RKO (cell line): Measurements from ENCODE around the gene TYW1.
"Not testable (repeated sequence)": the region's sequence is repeated elsewhere in the genome, so short reads cannot be mapped to it uniquely, and the experiment has no call there.

Source experiments
- DNase-seq: peaks from one replicate; pipeline ENCODE4 v3.0.0-alpha.2; 2016; ENCODE audit warnings: low spot score

Gene TYW1

DNA sequence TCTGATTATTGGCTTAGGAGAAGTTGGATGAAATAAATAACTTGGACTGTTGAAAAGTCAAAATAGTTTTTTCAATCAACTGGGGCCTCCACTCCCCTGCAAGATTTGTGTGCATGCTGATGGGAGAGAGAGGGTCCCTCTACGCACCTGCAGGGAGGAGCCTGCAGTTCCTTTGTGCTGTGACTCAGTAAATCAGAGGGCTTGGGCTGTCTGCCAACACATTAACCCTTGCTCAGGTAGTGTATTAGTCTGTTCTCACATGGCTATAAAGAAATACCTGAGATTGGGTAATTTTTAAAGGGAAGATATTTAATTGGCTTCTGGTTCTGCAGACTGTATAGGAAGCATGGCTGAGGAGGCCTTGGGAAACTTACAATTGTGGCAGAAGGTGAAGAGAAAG lies 261.1 kb downstream of the TYW1 start:
- DNase-seq, result not testable (repeated sequence)

DNA sequence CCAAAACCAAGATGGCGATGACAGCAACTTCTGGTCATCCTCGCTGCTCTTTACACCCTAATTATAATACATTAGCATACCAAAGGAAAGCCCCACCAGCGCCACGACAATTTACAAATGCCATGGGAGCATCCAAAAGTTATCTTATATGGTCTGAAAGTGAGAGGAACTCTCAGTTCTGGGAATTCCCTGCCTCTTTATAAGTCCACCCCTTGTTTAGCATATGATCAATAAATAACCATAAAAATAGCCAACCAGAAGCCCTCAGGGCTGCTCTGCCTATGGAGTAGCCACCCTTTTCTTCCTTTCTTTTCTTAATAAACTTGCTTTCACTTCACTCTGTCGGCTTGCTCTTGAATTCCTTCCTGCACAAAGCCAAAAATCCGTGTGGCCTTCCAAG lies 262.7 kb downstream of the TYW1 start:
- not testable (repeated sequence) for DNase-seq

DNA sequence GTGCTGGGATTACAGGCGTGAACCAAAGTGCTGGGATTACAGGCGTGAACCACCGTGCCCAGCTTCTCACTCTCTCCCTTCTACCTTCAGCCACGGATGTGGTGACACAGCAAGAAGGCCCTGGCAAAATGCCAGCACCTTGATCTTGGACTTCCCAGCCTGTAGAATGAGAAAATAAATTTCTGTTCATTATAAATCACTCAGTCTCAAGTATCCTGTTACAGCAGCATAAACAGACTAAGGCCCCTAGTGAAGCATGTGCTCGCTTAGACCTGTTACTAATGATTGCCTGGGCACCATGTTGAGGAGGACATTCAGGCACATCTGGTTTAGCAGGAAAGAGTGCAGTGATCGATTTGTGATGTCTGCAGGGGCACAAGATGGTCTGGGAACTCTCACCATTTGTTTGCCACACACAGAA lies 263.5 kb downstream of the TYW1 start:
- DNase-seq, result not testable (repeated sequence)

- DNase-seq, result not testable (repeated sequence)
These were observed 267.4 kb downstream of the TYW1 start for GRCh38 chr7:67264000-67264399.

GRCh38 chr7:67266070-67266469 lies 269.4 kb downstream of the TYW1 start:
- DNase-seq, result not testable (repeated sequence)

DNA sequence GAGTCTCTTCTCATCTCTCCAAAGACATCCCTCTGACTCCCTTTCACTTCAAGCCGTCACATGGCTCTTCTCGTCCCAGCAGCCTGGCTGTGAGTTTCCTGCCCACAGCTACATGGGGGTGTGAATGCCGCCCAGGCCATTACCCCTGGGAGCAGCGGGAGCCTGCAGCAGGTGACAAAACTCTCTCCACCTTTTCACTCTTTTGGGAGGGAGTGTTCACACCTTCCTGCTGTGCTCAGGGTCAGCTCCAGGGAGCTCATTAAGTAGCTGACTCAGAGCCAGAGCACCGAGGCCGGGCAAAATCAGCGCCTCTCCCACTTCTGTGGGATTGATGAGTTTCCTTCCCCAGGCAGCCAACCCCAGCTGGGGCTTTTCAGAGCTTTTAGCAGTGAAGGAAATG lies 271.3 kb downstream of the TYW1 start:
- no peak for DNase-seq

DNA sequence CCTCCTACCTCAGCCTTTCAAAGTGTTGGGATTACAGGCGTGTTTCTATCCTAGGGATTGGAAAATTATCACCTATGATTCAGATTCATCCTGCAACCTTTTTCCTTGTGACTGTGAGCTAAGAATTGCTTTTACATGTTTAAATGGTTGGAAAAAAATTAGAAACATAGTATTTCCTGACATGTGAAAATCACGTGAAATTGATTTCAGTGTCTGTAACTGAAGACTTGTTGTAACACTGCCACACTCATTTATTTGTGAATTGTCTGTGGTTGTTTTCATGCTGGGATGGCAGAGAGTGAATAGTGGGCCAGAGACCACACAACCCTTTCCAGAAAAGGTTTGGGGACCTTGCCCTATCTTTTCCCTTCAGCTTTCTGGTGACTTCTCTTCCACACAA lies 273.3 kb downstream of the TYW1 start:
- DNase-seq, result not testable (repeated sequence)
